MCF 10A (cell line): Measurements from ENCODE around the gene PEMT. TPM values are rescaled to one million over a fixed set of nuclear protein-coding genes. Genes with fewer than 3 reads are reported as not detected.

Experiments
- BruUV-seq: library from RNA; stranded (reverse); fragments of 400-500 nt; replicated peaks from 2 replicates; lab custom pipeline; 2021; lab: Mats Ljungman, UMichigan
- CTCF ChIA-PET: fragments of 300-600 bp; sonication (Branson Sonifier 250); formaldehyde crosslinking; extraction: SDS; loops from one replicate; lab custom pipeline; 2021; ENCODE audit warnings: antibody characterized with exemption, inconsistent platforms; lab: Yijun Ruan, JAX
- POLR2A ChIA-PET: fragments of 300-600, 350-650 bp; sonication (Branson Sonifier 250); formaldehyde crosslinking; extraction: SDS; loops from one replicate; lab custom pipeline; 2020; ENCODE audit warnings: antibody characterized with exemption, inconsistent platforms; lab: Yijun Ruan, JAX
- DNase-seq: peaks from one replicate; pipeline ENCODE4 v3.0.0-alpha.2; 2018; ENCODE audit not compliant: unreplicated experiment
- H3K27ac Mint-ChIP-seq: one replicate; pipeline ENCODE4 v1.8.0; 2022; ENCODE audit warnings: mild to moderate bottlenecking, low read depth, mixed read lengths; ENCODE audit not compliant: unreplicated experiment
- H3K27me3 Mint-ChIP-seq: one replicate; pipeline ENCODE4 v1.8.0; 2022; ENCODE audit warnings: mixed read lengths; ENCODE audit not compliant: insufficient read depth, unreplicated experiment
- H3K36me3 Mint-ChIP-seq: one replicate; pipeline ENCODE4 v1.8.0; 2022; ENCODE audit warnings: mild to moderate bottlenecking, moderate library complexity, mixed read lengths; ENCODE audit not compliant: insufficient read depth, unreplicated experiment
- H3K4me1 Mint-ChIP-seq: one replicate; pipeline ENCODE4 v1.8.0; 2022; ENCODE audit warnings: mixed read lengths; ENCODE audit not compliant: insufficient read depth, unreplicated experiment
- H3K4me3 Mint-ChIP-seq: one replicate; pipeline ENCODE4 v1.8.0; 2022; ENCODE audit warnings: mild to moderate bottlenecking, moderate library complexity, mixed read lengths; ENCODE audit not compliant: unreplicated experiment
- H3K9me3 Mint-ChIP-seq: one replicate; pipeline ENCODE4 v1.8.0; 2022; ENCODE audit warnings: mixed read lengths; ENCODE audit not compliant: unreplicated experiment
- intact Hi-C: fragments of 100-400 bp; cut with micrococcal nuclease; formaldehyde crosslinking; loops from 2 replicates; pipeline ENCODE4 v1.14.1; 2022
- total RNA-seq: library from RNA; stranded (reverse); gene quantifications from 2 replicates; pipeline ENCODE4 v1.2.3, GENCODE V29; 2022
- TF ChIP-seq, protein P1 (sequence below): fragments of 200-600 bp; IDR thresholded peaks from one replicate; pipeline ENCODE4 v1.8.0; 2022; ENCODE audit warnings: antibody characterized with exemption, mild to moderate bottlenecking; ENCODE audit not compliant: unreplicated experiment

Gene PEMT
- total RNA-seq, 1 experiment from 2014 or later = 49.8 TPM

DNA sequence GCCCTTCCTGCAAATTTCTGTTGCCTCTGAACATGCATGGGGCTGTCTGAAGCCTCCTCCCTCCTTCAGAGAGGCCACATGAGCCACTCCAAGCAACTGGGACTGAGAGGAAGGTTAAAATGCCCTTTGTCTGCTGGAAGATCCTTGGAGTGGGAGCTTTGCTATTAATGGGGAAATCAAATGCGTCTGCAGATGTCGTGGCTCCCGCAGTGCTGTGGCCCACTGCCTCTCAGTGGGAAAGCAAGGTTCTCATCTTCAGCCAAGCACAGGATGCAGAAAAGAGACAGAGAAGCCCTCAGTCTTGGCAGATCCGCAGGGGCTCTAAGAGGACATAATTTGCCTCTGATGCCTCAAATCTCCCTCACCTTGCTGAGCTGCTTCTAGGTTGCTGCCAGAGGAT, 34.8 kb downstream of the PEMT start:
- no peaks in the 10 kb centered on the region for H3K27me3 Mint-ChIP-seq
- H3K36me3 Mint-ChIP-seq = peaks cover 5% of the 10 kb centered on the region
- TF ChIP-seq, protein P1, sequence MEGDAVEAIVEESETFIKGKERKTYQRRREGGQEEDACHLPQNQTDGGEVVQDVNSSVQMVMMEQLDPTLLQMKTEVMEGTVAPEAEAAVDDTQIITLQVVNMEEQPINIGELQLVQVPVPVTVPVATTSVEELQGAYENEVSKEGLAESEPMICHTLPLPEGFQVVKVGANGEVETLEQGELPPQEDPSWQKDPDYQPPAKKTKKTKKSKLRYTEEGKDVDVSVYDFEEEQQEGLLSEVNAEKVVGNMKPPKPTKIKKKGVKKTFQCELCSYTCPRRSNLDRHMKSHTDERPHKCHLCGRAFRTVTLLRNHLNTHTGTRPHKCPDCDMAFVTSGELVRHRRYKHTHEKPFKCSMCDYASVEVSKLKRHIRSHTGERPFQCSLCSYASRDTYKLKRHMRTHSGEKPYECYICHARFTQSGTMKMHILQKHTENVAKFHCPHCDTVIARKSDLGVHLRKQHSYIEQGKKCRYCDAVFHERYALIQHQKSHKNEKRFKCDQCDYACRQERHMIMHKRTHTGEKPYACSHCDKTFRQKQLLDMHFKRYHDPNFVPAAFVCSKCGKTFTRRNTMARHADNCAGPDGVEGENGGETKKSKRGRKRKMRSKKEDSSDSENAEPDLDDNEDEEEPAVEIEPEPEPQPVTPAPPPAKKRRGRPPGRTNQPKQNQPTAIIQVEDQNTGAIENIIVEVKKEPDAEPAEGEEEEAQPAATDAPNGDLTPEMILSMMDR = no peak
- POLR2A ChIA-PET = no interaction called here
- intact Hi-C loops = no loop called here
- CTCF ChIA-PET = interaction anchor here (1.7 kb wide), 1 partner anchor 59 kb away, joined by 5 read pairs; no protein-coding TSS in a partner anchor
- H3K4me1 Mint-ChIP-seq = no peaks in the 10 kb centered on the region
- H3K9me3 Mint-ChIP-seq = no peaks in the 10 kb centered on the region
- no TSS peak for BruUV-seq
- H3K4me3 Mint-ChIP-seq = no peak overlapping the region
- H3K27ac Mint-ChIP-seq = peak overlapping the region; percentile 37
- DNase-seq = no peak

GRCh38 chr17:17555906-17556305, 35.6 kb downstream of the PEMT start:
- DNase-seq = no peak
- no TSS peak for BruUV-seq
- Mint-ChIP-seq H3K4me3 (no peak overlapping the region), H3K36me3 (peaks cover 5% of the 10 kb centered on the region), H3K27ac (no peak overlapping the region), H3K9me3 (no peaks in the 10 kb centered on the region), H3K4me1 (no peaks in the 10 kb centered on the region), H3K27me3 (no peaks in the 10 kb centered on the region)
- ChIA-PET POLR2A (no interaction called here), CTCF (no interaction called here)
- intact Hi-C loops = no loop called here
- TF ChIP-seq, protein P1 = no peak

- no peak for DNase-seq
- Mint-ChIP-seq H3K36me3 (peaks cover 5% of the 10 kb centered on the region), H3K27ac (no peak overlapping the region), H3K4me1 (no peaks in the 10 kb centered on the region), H3K4me3 (no peak overlapping the region), H3K9me3 (no peaks in the 10 kb centered on the region), H3K27me3 (no peaks in the 10 kb centered on the region)
- ChIA-PET POLR2A (no interaction called here), CTCF (no interaction called here)
- TF ChIP-seq, protein P1 = no peak
- no TSS peak for BruUV-seq
- intact Hi-C loops = no loop called here
Measured at GRCh38 chr17:17555151-17555550, 36.4 kb downstream of the PEMT start.

GRCh38 chr17:17554266-17554665, 37.2 kb downstream of the PEMT start:
- ChIA-PET POLR2A (no interaction called here), CTCF (interaction anchor here (0.6 kb wide), 1 partner anchor 319 kb away, joined by 3 read pairs; no protein-coding TSS in a partner anchor)
- H3K27me3 Mint-ChIP-seq = no peaks in the 10 kb centered on the region
- intact Hi-C loops = no loop called here
- no peaks in the 10 kb centered on the region for H3K9me3 Mint-ChIP-seq
- H3K4me1 Mint-ChIP-seq = no peaks in the 10 kb centered on the region
- TF ChIP-seq, protein P1 = no peak
- no peak overlapping the region for H3K27ac Mint-ChIP-seq
- no peak for DNase-seq
- peaks cover 5% of the 10 kb centered on the region for H3K36me3 Mint-ChIP-seq
- BruUV-seq = no TSS peak
- no peak overlapping the region for H3K4me3 Mint-ChIP-seq
